HG03196 (cell line): ENCODE measurements around the gene SYS1.
"Not testable (repeated sequence)": the region's sequence is repeated elsewhere in the genome, so short reads cannot be mapped to it uniquely, and the experiment has no call there.

Source experiments
- ATAC-seq: cut with Tn5 transposase; IDR thresholded peaks from one replicate; pipeline ENCODE4 v1.9.1; 2021; ENCODE audit not compliant: unreplicated experiment

Gene SYS1

DNA sequence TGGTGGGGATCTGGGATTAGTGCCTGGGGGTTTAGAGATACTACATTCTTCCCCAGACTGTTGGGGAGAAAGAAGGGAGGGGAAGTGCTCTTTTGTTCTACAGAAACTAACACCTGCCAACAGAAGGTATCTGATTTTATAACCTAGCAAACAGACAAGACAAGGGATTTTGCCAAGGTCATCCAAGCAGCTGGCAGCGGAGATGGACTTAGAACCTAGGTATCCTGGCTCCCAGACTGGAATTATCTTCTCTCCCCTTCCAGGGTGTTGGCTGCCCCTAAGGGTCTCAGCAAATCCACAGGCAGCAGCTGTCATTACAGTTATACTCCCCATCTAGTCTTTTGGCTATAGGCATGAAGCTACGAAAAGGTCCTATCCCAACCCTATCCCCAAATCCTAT, 23.2 kb upstream of the SYS1 start:
- ATAC-seq, result no peak

GRCh38 chr20:45340236-45340847, 22.6 kb upstream of the SYS1 start:
- no peak for ATAC-seq

DNA sequence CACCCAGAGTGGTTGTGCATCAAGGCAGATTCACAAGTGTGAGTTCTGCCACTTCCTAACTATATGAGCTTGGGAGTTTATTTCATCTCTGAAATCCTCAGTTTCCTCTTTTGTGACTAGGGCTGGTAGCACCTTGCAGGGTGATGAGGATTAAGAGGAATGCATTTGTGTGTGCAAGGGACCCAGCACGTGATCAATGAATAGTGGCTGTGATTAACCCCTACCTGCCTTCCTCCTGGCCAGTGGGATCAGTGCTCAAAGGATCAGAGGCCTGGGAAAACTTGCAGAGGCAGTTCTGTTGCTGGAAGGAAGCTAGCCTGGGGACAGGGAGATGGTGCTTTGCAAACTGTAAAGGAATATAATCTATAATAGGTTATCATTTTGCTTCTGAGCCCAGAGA, 22.0 kb upstream of the SYS1 start:
- no peak for ATAC-seq

DNA sequence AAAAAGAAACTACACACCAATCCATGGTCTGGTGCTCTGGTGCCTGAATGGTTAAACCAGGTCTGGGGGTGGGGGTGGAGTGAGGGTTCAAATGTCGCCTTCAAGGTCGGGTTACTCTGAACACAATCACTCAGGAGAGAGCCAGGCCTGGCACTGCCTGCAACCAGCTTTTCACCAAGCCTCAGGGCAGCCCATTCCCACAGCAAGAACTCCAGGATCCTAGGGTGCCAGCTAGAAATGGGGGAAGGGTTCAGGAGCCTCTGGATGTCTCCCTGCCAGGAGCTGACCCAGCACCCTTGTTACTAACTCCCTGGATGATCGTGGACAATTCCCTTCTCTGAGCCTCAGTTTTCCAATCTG, 21.4 kb upstream of the SYS1 start:
- ATAC-seq, result no peak

DNA sequence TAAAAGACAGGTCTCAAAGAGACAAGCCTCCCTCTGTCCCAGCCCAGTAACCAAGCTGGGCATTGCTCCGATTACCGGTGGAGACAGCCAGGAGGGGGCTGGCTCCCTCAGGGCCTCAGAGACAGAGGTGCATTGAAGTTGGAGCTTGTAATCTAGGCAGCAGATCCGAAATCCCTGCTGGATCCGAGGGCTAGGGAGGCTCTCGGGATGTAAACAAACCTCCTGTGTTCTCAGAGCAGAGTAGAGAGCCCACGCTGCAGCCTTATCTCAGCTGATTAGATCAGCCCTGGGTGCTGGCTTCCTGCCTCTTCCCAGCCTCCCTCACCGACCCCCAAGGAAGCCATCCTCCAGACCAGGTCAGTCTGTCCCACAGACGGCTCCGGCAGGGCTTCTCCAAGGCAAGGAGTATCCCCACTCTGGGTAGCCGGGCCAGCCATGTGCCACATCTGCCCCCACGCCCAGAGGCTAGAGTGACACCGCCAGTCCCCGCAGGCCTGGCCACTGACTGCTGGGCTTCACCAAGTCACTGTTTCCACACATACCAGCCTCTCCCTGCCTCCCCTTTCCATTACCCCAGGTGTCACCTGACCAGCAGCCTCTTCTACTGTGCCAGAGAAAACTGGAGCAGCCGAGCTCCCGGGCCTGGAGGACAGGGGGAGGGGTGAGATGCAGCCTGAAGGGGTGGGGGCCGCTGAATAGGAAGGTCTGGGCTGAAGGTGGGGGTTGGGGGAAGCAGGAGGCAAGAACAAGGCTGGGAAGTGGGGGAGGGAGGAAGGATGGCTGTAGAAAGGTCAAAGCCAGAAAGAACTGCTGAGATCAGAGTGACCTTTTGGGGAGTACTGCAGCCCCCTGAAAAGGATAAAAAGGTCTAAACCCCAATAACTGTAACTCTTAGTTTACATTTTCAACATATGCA, 20.8 kb upstream of the SYS1 start:
- no peak for ATAC-seq

GRCh38 chr20:45342855-45343531, 20.0 kb upstream of the SYS1 start:
- no peak for ATAC-seq

DNA sequence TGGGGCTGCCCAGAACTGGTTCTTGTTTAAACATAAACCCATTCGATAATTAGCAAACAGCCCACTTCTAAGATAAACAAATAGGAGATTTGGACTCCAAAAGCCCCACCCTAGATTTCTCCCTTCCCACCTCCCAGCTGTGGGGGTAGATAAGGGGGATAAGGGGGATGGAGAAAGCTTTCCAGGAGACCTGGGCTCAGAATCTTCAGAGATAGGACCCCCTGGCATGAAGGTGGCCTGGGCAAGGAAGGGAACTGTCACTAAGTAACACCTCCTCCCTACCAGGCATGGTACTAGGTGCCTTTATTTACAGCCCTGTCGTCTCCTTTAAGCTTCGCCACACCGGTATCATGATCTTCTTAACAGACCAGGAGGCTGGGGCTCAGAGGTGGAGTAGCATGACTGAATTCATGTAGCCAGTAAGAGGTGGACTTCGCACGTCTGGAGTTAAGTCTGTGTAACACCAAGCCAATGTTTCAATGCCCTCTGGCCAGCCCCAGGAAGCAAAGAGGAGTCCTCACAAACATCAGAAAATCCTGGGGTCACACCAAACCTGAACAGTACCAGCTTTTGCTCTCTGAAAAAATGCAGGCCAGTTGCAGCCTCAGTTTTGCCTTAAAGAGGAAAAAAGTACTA, 19.3 kb upstream of the SYS1 start:
- no peak for ATAC-seq

- ATAC-seq, result no peak
These were observed 18.6 kb upstream of the SYS1 start for GRCh38 chr20:45344168-45344860.

GRCh38 chr20:45345104-45345936, 17.6 kb upstream of the SYS1 start:
- ATAC-seq, result no peak

- ATAC-seq, result no peak
These were observed 16.7 kb upstream of the SYS1 start for GRCh38 chr20:45346291-45346718.

DNA sequence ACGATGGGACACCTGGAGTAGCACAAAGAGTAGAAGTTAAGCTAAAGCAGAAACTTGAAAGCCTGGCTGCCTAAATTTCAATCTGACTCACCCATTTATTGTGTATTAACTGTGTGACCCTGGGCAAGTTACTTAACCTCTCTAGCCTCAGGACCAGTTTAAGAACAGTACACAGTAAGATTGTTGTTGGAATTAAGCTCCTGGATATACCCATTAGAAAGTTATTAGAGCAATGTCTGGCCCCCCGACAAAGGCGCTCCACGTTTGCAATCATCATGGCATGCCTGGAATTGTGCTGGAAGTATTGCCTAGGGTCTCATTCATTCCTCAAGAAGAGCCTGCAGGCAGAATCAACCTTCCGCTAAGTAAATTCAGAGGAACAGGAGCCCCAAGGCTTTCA, 16.1 kb upstream of the SYS1 start:
- no peak for ATAC-seq

- ATAC-seq, result no peak
These were observed 15.5 kb upstream of the SYS1 start for GRCh38 chr20:45347297-45347935.

DNA sequence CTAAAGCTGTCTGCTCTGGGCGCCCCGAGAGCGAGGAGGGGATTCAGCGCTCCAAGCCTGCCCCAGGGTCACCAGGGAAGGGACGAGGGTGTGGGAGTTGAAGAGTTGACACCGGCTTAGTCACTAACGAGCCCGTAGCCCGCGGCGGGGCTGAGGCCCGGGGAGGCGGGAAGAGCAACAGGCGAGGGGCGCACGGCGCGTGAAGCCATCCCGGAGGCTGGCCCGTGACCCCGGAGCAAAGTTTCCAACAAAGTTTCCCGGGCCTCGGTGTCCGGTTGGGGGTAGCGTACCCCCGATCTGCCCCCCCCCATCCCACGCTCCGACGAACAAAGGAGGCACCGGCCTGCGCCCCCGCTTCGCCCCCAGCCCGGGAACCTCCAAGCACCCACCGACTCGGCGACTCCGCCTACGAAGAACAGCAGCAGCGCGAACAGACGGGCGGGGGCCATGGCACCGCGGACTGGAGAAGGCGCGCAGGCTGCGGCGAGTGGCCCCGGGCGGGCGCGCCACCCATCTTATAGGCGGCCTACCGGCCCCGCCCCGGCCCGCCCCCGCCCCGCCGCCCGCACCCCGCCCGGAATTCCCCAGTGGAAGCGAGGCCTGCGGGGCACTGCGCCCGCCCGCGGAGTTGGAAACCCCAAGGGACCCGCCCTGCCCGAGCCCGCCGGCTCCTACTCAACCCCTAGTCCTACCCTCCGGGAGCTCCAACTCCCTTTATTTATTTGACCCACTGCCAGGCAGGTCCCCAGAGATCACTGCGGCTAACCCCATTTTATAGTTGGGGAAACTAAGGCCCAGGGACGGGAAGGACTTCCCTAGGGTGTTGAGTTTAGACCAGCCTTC, 14.8 kb upstream of the SYS1 start, which contains the start of gene SDC4:
SDC4 (minus strand) TSS at position 489 of the 843 bp plus-strand sequence; CDS start at position 449, 40 bp downstream.
- no peak for ATAC-seq

GRCh38 chr20:45350217-45350616, 12.7 kb upstream of the SYS1 start:
- no peak for ATAC-seq

DNA sequence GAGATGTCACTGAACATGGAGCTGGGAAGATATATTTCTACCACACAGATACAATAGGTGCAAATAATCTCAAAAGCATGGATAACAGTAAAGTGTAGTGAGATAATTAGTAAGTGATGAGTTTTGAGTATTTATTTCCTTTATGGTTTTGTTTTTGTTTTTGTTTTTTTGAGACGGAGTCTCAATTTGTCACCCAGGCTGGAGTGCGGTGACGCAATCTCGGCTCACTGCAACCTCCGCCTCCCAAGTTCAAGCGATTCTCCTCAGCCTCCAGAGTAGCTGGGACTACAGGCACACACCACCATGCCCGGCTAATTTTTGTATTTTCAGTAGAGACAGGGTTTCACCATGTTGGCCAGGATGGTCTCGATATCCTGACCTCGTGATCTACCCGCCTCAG, 12.2 kb upstream of the SYS1 start:
- not testable (repeated sequence) for ATAC-seq

DNA sequence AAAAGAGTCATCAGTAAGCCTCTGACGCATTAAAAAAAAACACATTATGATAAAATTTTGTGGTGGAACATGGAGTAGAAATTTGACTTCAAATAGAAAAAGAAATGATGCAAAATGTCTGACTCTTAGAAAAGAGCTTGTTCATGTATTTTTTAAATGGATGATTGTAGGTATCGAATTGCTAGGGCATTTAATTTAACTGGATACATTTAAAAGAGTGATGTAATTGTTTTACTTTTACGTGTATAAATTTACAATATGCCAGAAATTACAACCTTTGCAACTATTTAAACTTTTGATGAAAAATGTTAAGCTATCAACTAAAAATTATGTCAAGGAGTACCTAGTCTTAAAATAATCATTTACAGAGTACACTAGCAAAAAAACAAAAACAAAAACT, 10.2 kb upstream of the SYS1 start:
- ATAC-seq, result no peak

DNA sequence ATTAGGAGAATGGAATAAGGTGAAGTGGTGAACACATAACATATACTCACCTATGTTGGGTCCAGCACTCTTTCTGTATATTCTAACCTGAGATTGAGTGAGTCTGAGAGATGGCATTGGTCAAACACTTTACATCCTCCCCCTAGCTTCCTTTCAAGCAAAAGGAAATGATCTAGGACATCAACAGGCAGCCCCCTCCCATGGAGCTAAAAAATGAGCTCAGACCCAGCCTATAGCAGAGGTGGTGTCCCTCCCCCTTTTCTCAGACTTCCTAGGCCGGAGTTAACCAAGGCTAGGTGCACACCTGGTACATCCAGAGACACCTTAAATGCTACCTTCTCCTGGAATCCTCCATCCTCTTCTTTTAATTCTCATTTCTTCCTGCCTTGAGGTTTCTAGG, 9.2 kb upstream of the SYS1 start:
- ATAC-seq, result no peak

- no peak for ATAC-seq
These were observed 8.3 kb upstream of the SYS1 start for GRCh38 chr20:45354423-45355208.
